Small intestine (tissue), 7 donors: ENCODE measurements around the gene SAE1. TPM values are rescaled to one million over a fixed set of nuclear protein-coding genes. Genes with fewer than 3 reads are reported as not detected.
A peak's percentile ranks its signal among the peaks of the same experiment; 100 is the strongest.

Experiments used
- DNase-seq, 2 donors: peaks; one replicate each; pipeline versions ENCODE4 v3.0.0 to v3.0.0-alpha.2; 2013
- FAIRE-seq: peaks from 2 replicates; lab custom pipeline; 2012; peaks lifted over from hg19 to GRCh38; lab: Jason Lieb, UNC
- H3K27ac ChIP-seq, 3 donors: one replicate each; pipeline ENCODE4 v1.5.1; 2013; ENCODE audit warnings: low read length in 2 of 3, mild to moderate bottlenecking in 2 of 3, control low read depth in 1 of 3, inconsistent platforms in 1 of 3, low read depth in 1 of 3, moderate library complexity in 1 of 3
- H3K27me3 ChIP-seq, 3 donors: one replicate each; pipeline ENCODE4 v1.6.1; 2013; ENCODE audit warnings: low read length in 3 of 3, inconsistent platforms in 1 of 3; ENCODE audit not compliant: control insufficient read depth in 3 of 3, insufficient read depth in 3 of 3
- H3K36me3 ChIP-seq, 3 donors: one replicate each; pipeline ENCODE4 v1.6.1; 2013; ENCODE audit warnings: low read length in 3 of 3, inconsistent platforms in 1 of 3, low read depth in 1 of 3, mild to moderate bottlenecking in 1 of 3, moderate library complexity in 1 of 3; ENCODE audit not compliant: control insufficient read depth in 3 of 3, insufficient read depth in 2 of 3
- H3K4me1 ChIP-seq, 3 donors: one replicate each; pipeline ENCODE4 v1.6.1; 2013; ENCODE audit warnings: low read length in 2 of 3, inconsistent platforms in 1 of 3, low read depth in 1 of 3, mild to moderate bottlenecking in 1 of 3, moderate library complexity in 1 of 3; ENCODE audit not compliant: control insufficient read depth in 3 of 3, insufficient read depth in 2 of 3
- H3K4me3 ChIP-seq, 3 donors: one replicate each; pipeline ENCODE4 v1.5.1; 2013; ENCODE audit warnings: low read length in 3 of 3, control low read depth in 1 of 3, inconsistent platforms in 1 of 3, low read depth in 1 of 3, mild to moderate bottlenecking in 1 of 3, moderate library complexity in 1 of 3
- H3K9me3 ChIP-seq, 2 donors: one replicate each; pipeline ENCODE4 v1.6.1; 2013; ENCODE audit warnings: low read depth in 1 of 2, low read length in 1 of 2; ENCODE audit not compliant: control insufficient read depth in 2 of 2, insufficient read depth in 1 of 2
- WGBS, 3 donors: extraction: QIAGEN DNeasy Blood & Tissue Kit; methylation state at CpG; one replicate each; pipeline ENCODE4 v1.1.7; 2013; 5-methylcytosine and 5-hydroxymethylcytosine counted together
- polyA plus RNA-seq, 4 donors: library from polyadenylated mRNA; stranded (reverse) in 3 of 4; unstranded in 1 of 4; fragments of 200-250 nt in 3 of 4; fragments of 120-200 nt in 1 of 4; gene quantifications; one replicate each; pipeline versions ENCODE4 v1.2.1 to v1.2.3, GENCODE V29; 2013
- donor health status: healthy with polysubstance abuse.
- donor health status: control.
- donor health status: control.
- donor health status: Bipolar disorder and iron deficiency.
- donor health status: healthy.

SAE1 gene
- polyA plus RNA-seq, 4 donors = 28.6 to 77.5 (median 45.1) TPM

GRCh38 chr19:47093841-47094240 is 36.8 kb upstream of the SAE1 start:
- no peak for FAIRE-seq
- Histone ChIP-seq H3K36me3 (peaks cover 2 to 91% (median 3%) of the 10 kb centered on the region in 3 donors), H3K4me1 (peaks cover 11 to 70% (median 24%) of the 10 kb centered on the region in 3 donors), H3K4me3 (no peak overlapping the region), H3K27ac (peak overlapping the region; percentile 98 to 99 (median 98)), H3K9me3 (no peaks in the 10 kb centered on the region), H3K27me3 (no peaks in the 10 kb centered on the region)
- 78 to 82% (median 80%) methylated on average over 10 of the region's 10 CpGs for WGBS, 3 donors
- DNase-seq = no peak

GRCh38 chr19:47094557-47095475 is 35.8 kb upstream of the SAE1 start:
- no peaks in the 10 kb centered on the region for H3K27me3 ChIP-seq
- peak overlapping the region; percentile 98 to 99 (median 98) for H3K27ac ChIP-seq
- 30 to 49% (median 31%) methylated on average over 15 of the region's 15 CpGs for WGBS, 3 donors
- FAIRE-seq (no peak), DNase-seq (peak; percentile 68 to 93)
- no peaks in the 10 kb centered on the region for H3K9me3 ChIP-seq
- no peak overlapping the region for H3K4me3 ChIP-seq
- H3K4me1 ChIP-seq = peaks cover 11 to 71% (median 24%) of the 10 kb centered on the region in 3 donors
- H3K36me3 ChIP-seq = peaks cover 2 to 81% (median 3%) of the 10 kb centered on the region in 3 donors

GRCh38 chr19:47095476-47096099 is 35.0 kb upstream of the SAE1 start:
- Histone ChIP-seq H3K9me3 (no peaks in the 10 kb centered on the region), H3K4me3 (no peak overlapping the region), H3K27me3 (no peaks in the 10 kb centered on the region), H3K4me1 (peaks cover 11 to 71% (median 24%) of the 10 kb centered on the region in 3 donors), H3K27ac (peak overlapping the region; percentile 98 to 99 (median 98)), H3K36me3 (peaks cover 2 to 79% (median 3%) of the 10 kb centered on the region in 3 donors)
- 25 to 45% (median 36%) methylated on average over 9 of the region's 9 CpGs for WGBS, 3 donors
- DNase-seq (no peak), FAIRE-seq (no peak)

GRCh38 chr19:47096100-47096704 is 34.4 kb upstream of the SAE1 start:
- Histone ChIP-seq H3K27ac (peak overlapping the region; percentile 98 to 99 (median 98)), H3K27me3 (no peaks in the 10 kb centered on the region), H3K4me3 (peak overlapping the region in 1 of 3 donors; percentile 16), H3K36me3 (peaks cover 2 to 77% (median 3%) of the 10 kb centered on the region in 3 donors), H3K9me3 (no peaks in the 10 kb centered on the region), H3K4me1 (peaks cover 11 to 71% (median 24%) of the 10 kb centered on the region in 3 donors)
- 18 to 66% (median 52%) methylated on average over 11 to 12 of the region's 12 CpGs for whole genome bisulfite sequencing, 3 donors
- DNase-seq = peak; percentile 98 to 100
- FAIRE-seq = no peak

GRCh38 chr19:47096721-47097120 is 33.9 kb upstream of the SAE1 start:
- Histone ChIP-seq H3K4me3 (peak overlapping the region in 1 of 3 donors; percentile 16), H3K27me3 (no peaks in the 10 kb centered on the region), H3K36me3 (peaks cover 2 to 72% (median 3%) of the 10 kb centered on the region in 3 donors), H3K27ac (peak overlapping the region; percentile 94 to 99 (median 98)), H3K9me3 (no peaks in the 10 kb centered on the region), H3K4me1 (peaks cover 11 to 71% (median 24%) of the 10 kb centered on the region in 3 donors)
- FAIRE-seq (no peak), DNase-seq (no peak)
- 27 to 65% (median 28%) methylated on average over 9 of the region's 9 CpGs for WGBS, 3 donors

- no peak for FAIRE-seq
- Histone ChIP-seq H3K4me1 (peaks cover 11 to 71% (median 24%) of the 10 kb centered on the region in 3 donors), H3K4me3 (no peak overlapping the region), H3K27me3 (no peaks in the 10 kb centered on the region), H3K27ac (peak overlapping the region; percentile 94 to 99 (median 98)), H3K9me3 (no peaks in the 10 kb centered on the region), H3K36me3 (peaks cover 2 to 63% (median 3%) of the 10 kb centered on the region in 3 donors)
- no peak for DNase-seq
- 64 to 68% (median 67%) methylated on average over 31 of the region's 31 CpGs for WGBS, 3 donors
These were observed 33.0 kb upstream of the SAE1 start for GRCh38 chr19:47097396-47098201.

GRCh38 chr19:47098608-47099007 is 32.0 kb upstream of the SAE1 start:
- WGBS, 3 donors = 87 to 92% (median 90%) methylated on average over 6 of the region's 6 CpGs
- Histone ChIP-seq H3K36me3 (peaks cover 0 to 58% (median 3%) of the 10 kb centered on the region in 3 donors), H3K4me1 (peaks cover 13 to 67% (median 24%) of the 10 kb centered on the region in 3 donors), H3K9me3 (no peaks in the 10 kb centered on the region), H3K27me3 (no peaks in the 10 kb centered on the region), H3K4me3 (no peak overlapping the region), H3K27ac (peak overlapping the region; percentile 57 to 99 (median 98))
- DNase-seq (no peak), FAIRE-seq (no peak)
